ENCODE data around the gene BAIAP3.
A peak's percentile ranks its signal among the peaks of the same experiment; 100 is the strongest.

The BAIAP3 gene

GRCh38 chr16:1333149-1333812 is at the start of gene BAIAP3:
BAIAP3 (plus strand) TSS chr16:1333645; CDS start chr16:1338550, 4,905 bp downstream.
- Histone ChIP-seq H3K4me3 (peak within 1 kb of the TSS; percentile 74), H3K9ac (ENCODE audit: insufficient read length) (no peak within 1 kb of the TSS), H3K36me3 (ENCODE audit: insufficient read depth, low read length) (no peaks in the 10 kb centered on the region), H3K27ac (no peak within 1 kb of the TSS), H3K9me3 (ENCODE audit: low read depth, low read length) (no peaks in the 10 kb centered on the region)
- no peak for DNase-seq (ENCODE audit: low read depth, low spot score)
- TF ChIP-seq FOXP2 (optimal IDR thresholded peaks at IDR 0.05; ENCODE audit: control extremely low read depth, extremely low read length, insufficient read depth) (no peak), EZH2 (IDR thresholded peaks at IDR 0.05) (no peak), POLR2AphosphoS5 (IDR thresholded peaks at IDR 0.05; ENCODE audit: borderline replicate concordance, low read depth, low read length) (no peak)

DNA sequence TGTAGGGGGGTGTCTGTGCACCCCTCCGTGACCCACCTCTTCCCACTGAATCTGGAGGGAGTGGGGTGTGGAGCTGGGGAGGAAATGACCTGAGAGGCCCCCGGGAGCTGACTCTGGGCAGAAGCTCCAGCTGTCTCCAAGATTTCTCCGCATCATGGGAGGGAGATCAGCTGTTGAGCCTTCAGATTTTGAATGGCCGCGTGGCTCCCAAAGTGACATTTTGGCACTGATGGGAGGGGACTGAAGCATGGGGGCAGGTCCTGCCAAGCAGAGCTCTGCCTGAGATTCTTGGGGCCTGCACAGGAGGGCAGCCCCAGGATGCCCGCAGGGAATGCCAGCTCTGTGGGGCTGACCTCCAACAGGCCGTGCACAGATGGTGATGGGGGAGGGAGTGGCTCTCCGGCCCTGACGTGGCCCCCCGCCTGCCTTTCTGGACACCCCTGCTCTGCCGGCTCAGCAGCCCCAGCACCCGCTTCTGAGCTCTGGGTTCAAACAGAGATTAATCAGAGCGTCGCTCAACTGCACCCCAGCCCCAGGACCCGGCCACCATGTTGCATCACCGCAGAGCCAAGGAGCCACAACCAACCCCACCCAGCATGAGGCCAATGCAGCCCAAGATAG is 49.3 kb upstream of the BAIAP3 start:
- Histone ChIP-seq H3K9me3 (ENCODE audit: low read depth, low read length) (no peaks in the 10 kb centered on the region), H3K27ac (no peak overlapping the region), H3K9ac (ENCODE audit: insufficient read length) (no peak overlapping the region), H3K4me3 (no peak overlapping the region), H3K36me3 (ENCODE audit: insufficient read depth, low read length) (no peaks in the 10 kb centered on the region)
- TF ChIP-seq POLR2AphosphoS5 (IDR thresholded peaks at IDR 0.05; ENCODE audit: borderline replicate concordance, low read depth, low read length), result no peak
- TF ChIP-seq EZH2 (IDR thresholded peaks at IDR 0.05), result no peak
- TF ChIP-seq FOXP2 (optimal IDR thresholded peaks at IDR 0.05; ENCODE audit: control extremely low read depth, extremely low read length, insufficient read depth), result no peak
- DNase-seq (ENCODE audit: low read depth, low spot score), result no peak

- Histone ChIP-seq H3K36me3 (ENCODE audit: insufficient read depth, low read length) (no peaks in the 10 kb centered on the region), H3K9me3 (ENCODE audit: low read depth, low read length) (no peaks in the 10 kb centered on the region), H3K27ac (no peak overlapping the region), H3K4me3 (no peak overlapping the region), H3K9ac (ENCODE audit: insufficient read length) (no peak overlapping the region)
- no peak for DNase-seq (ENCODE audit: low read depth, low spot score)
- TF ChIP-seq FOXP2 (optimal IDR thresholded peaks at IDR 0.05; ENCODE audit: control extremely low read depth, extremely low read length, insufficient read depth) (no peak), POLR2AphosphoS5 (IDR thresholded peaks at IDR 0.05; ENCODE audit: borderline replicate concordance, low read depth, low read length) (no peak), EZH2 (IDR thresholded peaks at IDR 0.05) (no peak)
Observed at GRCh38 chr16:1285669-1286512, 47.6 kb upstream of the BAIAP3 start.

GRCh38 chr16:1286513-1287094 is 46.8 kb upstream of the BAIAP3 start:
- TF ChIP-seq FOXP2 (optimal IDR thresholded peaks at IDR 0.05; ENCODE audit: control extremely low read depth, extremely low read length, insufficient read depth) (no peak), EZH2 (IDR thresholded peaks at IDR 0.05) (no peak), POLR2AphosphoS5 (IDR thresholded peaks at IDR 0.05; ENCODE audit: borderline replicate concordance, low read depth, low read length) (no peak)
- no peaks in the 10 kb centered on the region for H3K36me3 ChIP-seq (ENCODE audit: insufficient read depth, low read length)
- DNase-seq (ENCODE audit: low read depth, low spot score), result no peak
- H3K9me3 ChIP-seq (ENCODE audit: low read depth, low read length), result no peaks in the 10 kb centered on the region
- H3K27ac ChIP-seq, result no peak overlapping the region
- no peak overlapping the region for H3K4me3 ChIP-seq
- no peak overlapping the region for H3K9ac ChIP-seq (ENCODE audit: insufficient read length)

DNA sequence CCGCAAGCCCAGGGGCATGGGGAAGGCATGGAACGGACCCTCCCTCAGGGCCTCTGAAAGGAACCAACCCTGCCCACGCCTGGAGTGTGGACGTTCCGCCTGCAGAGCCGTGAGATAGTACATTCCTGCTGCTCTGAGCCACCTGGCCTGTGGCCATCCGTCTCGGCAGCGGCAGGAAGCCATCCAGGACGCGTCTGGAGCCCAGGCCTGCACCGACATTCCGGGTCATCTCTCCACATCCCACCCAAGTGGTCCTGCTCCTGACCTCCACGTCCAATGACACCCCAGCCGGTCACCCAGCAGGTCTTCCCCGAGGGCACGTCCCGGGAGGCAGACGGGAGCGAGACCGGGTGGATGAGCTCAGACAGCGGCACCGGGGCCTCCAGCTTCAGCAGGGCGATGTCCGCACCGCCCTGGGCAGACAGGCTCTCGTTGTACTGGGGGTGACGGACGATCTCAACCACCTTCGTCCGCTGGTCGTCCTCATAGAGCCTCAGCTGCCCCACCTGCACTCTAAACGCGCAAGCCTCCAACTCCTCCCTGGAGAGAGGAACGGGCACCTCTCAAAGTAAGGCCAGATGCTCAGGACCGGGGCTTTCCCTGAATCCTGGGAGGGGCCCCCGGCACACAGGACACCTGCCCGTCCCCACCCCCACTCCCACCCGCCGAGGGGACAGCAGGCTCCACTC is 45.3 kb upstream of the BAIAP3 start:
- no peak overlapping the region for H3K4me3 ChIP-seq
- H3K9me3 ChIP-seq (ENCODE audit: low read depth, low read length), result no peaks in the 10 kb centered on the region
- H3K27ac ChIP-seq, result no peak overlapping the region
- H3K9ac ChIP-seq (ENCODE audit: insufficient read length), result no peak overlapping the region
- no peaks in the 10 kb centered on the region for H3K36me3 ChIP-seq (ENCODE audit: insufficient read depth, low read length)
- no peak for DNase-seq (ENCODE audit: low read depth, low spot score)
- TF ChIP-seq FOXP2 (optimal IDR thresholded peaks at IDR 0.05; ENCODE audit: control extremely low read depth, extremely low read length, insufficient read depth) (no peak), POLR2AphosphoS5 (IDR thresholded peaks at IDR 0.05; ENCODE audit: borderline replicate concordance, low read depth, low read length) (no peak), EZH2 (IDR thresholded peaks at IDR 0.05) (no peak)

DNA sequence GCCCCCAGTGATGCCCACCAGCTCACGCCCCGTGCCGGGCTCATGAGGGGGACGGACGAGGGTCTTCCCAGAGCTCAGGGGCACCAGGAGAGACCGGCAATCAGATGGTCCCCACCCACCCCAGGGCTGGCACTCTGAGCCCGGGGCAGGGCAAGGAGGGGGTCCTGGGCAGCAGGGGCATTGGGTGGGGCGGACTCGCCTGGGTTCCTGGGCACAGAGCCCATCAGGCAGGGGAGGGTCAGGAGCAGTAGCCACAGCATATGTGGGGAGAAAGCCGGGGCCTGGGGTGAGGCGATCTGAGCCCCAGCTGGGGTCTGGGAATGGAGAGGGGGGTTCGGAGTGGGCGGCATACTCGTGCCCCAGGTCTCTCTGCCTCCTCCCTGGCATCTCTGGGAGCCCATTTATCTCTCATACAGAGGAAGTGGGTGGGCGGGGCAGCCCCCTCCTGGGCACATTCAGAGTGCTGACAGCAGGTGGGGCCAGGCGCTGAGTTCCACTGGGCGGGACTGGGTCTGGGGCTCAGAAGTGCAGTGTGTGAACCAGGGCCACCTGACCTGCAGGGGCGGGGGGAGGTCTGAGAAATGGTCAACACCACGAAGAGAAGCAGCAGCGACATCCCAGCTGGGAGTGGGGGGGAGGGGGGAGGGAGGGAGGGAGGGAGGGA is 44.5 kb upstream of the BAIAP3 start:
- no peak overlapping the region for H3K9ac ChIP-seq (ENCODE audit: insufficient read length)
- H3K27ac ChIP-seq, result no peak overlapping the region
- no peaks in the 10 kb centered on the region for H3K36me3 ChIP-seq (ENCODE audit: insufficient read depth, low read length)
- no peak for DNase-seq (ENCODE audit: low read depth, low spot score)
- no peak overlapping the region for H3K4me3 ChIP-seq
- TF ChIP-seq EZH2 (IDR thresholded peaks at IDR 0.05), result no peak
- no peak for TF ChIP-seq FOXP2 (optimal IDR thresholded peaks at IDR 0.05; ENCODE audit: control extremely low read depth, extremely low read length, insufficient read depth)
- TF ChIP-seq POLR2AphosphoS5 (IDR thresholded peaks at IDR 0.05; ENCODE audit: borderline replicate concordance, low read depth, low read length), result no peak
- no peaks in the 10 kb centered on the region for H3K9me3 ChIP-seq (ENCODE audit: low read depth, low read length)

DNA sequence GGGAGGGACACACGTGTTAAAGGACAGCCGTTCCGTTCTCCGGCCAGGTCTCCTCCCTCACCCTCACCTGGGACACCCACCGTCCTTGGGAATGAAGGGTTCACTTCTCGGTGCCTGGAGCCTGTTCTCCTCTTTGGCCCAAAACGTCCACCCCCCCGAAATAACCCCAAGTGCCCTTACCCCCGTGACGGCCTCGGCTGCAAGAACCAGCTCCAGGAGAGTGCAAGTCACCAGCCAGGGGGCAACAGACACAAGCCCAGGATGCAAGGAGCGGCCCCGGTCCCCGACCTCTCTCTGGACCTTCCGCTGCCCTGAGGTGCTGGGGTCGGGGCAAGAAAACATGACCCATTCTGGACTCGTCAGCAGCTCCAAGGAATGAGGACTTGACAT is 44.0 kb upstream of the BAIAP3 start:
- no peak overlapping the region for H3K27ac ChIP-seq
- H3K9me3 ChIP-seq (ENCODE audit: low read depth, low read length), result no peaks in the 10 kb centered on the region
- TF ChIP-seq POLR2AphosphoS5 (IDR thresholded peaks at IDR 0.05; ENCODE audit: borderline replicate concordance, low read depth, low read length) (no peak), EZH2 (IDR thresholded peaks at IDR 0.05) (no peak), FOXP2 (optimal IDR thresholded peaks at IDR 0.05; ENCODE audit: control extremely low read depth, extremely low read length, insufficient read depth) (no peak)
- H3K4me3 ChIP-seq, result no peak overlapping the region
- DNase-seq (ENCODE audit: low read depth, low spot score), result no peak
- H3K36me3 ChIP-seq (ENCODE audit: insufficient read depth, low read length), result no peaks in the 10 kb centered on the region
- no peak overlapping the region for H3K9ac ChIP-seq (ENCODE audit: insufficient read length)

All from SK-N-MC (cell line).